HepG2 (cell line): ENCODE data around the gene WDR48. TPM values are rescaled to one million over a fixed set of nuclear protein-coding genes. Genes with fewer than 3 reads are reported as not detected.

Experiments used
- AGO2 ChIP-seq: fragments of 200-400 bp; formaldehyde crosslinking; optimal IDR thresholded peaks from 2 replicates; pipeline ENCODE3; 2017; ENCODE audit warnings: mild to moderate bottlenecking, low read depth, low read length, moderate library complexity
- CERS6 ChIP-seq: sonication (generic); formaldehyde crosslinking; IDR thresholded peaks from 2 replicates; pipeline ENCODE4 v1.5.0; 2020; ENCODE audit warnings: missing genetic modification reagents
- FOSL1 ChIP-seq: sonication (generic); formaldehyde crosslinking; IDR thresholded peaks from 2 replicates; pipeline ENCODE4 v1.9.0; 2021; ENCODE audit warnings: missing genetic modification reagents, borderline replicate concordance
- FOXJ3 ChIP-seq: sonication (generic); formaldehyde crosslinking; IDR thresholded peaks from 2 replicates; pipeline ENCODE4 v1.4.0; 2020; ENCODE audit warnings: missing genetic modification reagents, mild to moderate bottlenecking, borderline replicate concordance
- LRRFIP1 ChIP-seq: sonication (generic); formaldehyde crosslinking; conservative IDR thresholded peaks from 2 replicates; pipeline ENCODE4 v1.4.0; 2020; ENCODE audit warnings: missing genetic modification reagents
- NFAT5 ChIP-seq: sonication (generic); formaldehyde crosslinking; IDR thresholded peaks from 2 replicates; pipeline ENCODE4 v1.4.0; 2020; ENCODE audit warnings: missing genetic modification reagents
- RBM22 ChIP-seq: fragments of 200-400 bp; formaldehyde crosslinking; optimal IDR thresholded peaks from 2 replicates; pipeline ENCODE3; 2017; ENCODE audit warnings: mild to moderate bottlenecking, low read length, moderate library complexity
- REXO4 ChIP-seq: sonication (generic); formaldehyde crosslinking; IDR thresholded peaks from 2 replicates; pipeline ENCODE4 v1.8.0; 2022; ENCODE audit warnings: missing genetic modification reagents, mild to moderate bottlenecking, borderline replicate concordance
- SIX1 ChIP-seq: sonication (generic); formaldehyde crosslinking; IDR thresholded peaks from 2 replicates; pipeline ENCODE4 v1.4.0; 2020; ENCODE audit warnings: missing genetic modification reagents, borderline replicate concordance
- TCF7 ChIP-seq: sonication (generic); IDR thresholded peaks from 2 replicates; pipeline ENCODE4 v1.6.1; 2016; ENCODE audit warnings: antibody characterized with exemption, low read depth
- UBTF ChIP-seq: sonication (generic); formaldehyde crosslinking; IDR thresholded peaks from 2 replicates; pipeline ENCODE4 v1.4.0; 2020; ENCODE audit warnings: mild to moderate bottlenecking, missing genetic modification reagents
- ZNF589 ChIP-seq: sonication (generic); formaldehyde crosslinking; conservative IDR thresholded peaks from 2 replicates; pipeline ENCODE4 v1.8.0; 2022; ENCODE audit warnings: mild to moderate bottlenecking, moderate library complexity, missing genetic modification reagents
- ZSCAN25 ChIP-seq: sonication (generic); formaldehyde crosslinking; IDR thresholded peaks from 2 replicates; pipeline ENCODE4 v1.8.0; 2022; ENCODE audit warnings: mild to moderate bottlenecking, missing genetic modification reagents
- polyA plus RNA-seq, 8 experiments: library from polyadenylated mRNA; depleted of rRNA in 3 of 8; stranded (reverse) in 7 of 8; unstranded in 1 of 8; fragments of >200 nt; fragmentation: Illumina TruSeq in 4 of 8; extraction: Trizol in 4 of 8; gene quantifications; 2 replicates each; pipeline versions ENCODE4 v1.2.1 to v1.2.3, GENCODE V29; 2011 to 2016; ENCODE audit warnings: low read depth in 4 of 8, missing spikeins in 1 of 8, mixed read lengths in 1 of 8; ENCODE audit not compliant: insufficient read depth in 1 of 8
- total RNA-seq, 5 experiments: library from RNA; depleted of rRNA; stranded (reverse); fragments of >200 nt; fragmentation: Illumina TruSeq; extraction: Trizol; gene quantifications; 2 replicates each; pipeline ENCODE4 v1.2.3, GENCODE V29; 2016; ENCODE audit warnings: low read depth in 1 of 5

Gene WDR48
- total and polyA plus RNA-seq, 2 of the 13 experiments (the other 11 are each of a cell fraction or from before 2014, with no cell fraction given) = 29.2 to 31.2 TPM

- no peak for TF ChIP-seq NFAT5 (CRISPR knock-in tag)
- no peak for TF ChIP-seq FOXJ3 (CRISPR knock-in tag)
- no peak for TF ChIP-seq CERS6 (CRISPR knock-in tag)
- no peak for TF ChIP-seq UBTF (CRISPR knock-in tag)
- no peak for TF ChIP-seq ZSCAN25 (CRISPR knock-in tag)
- no peak for TF ChIP-seq REXO4 (CRISPR knock-in tag)
- TF ChIP-seq LRRFIP1 = no peak
- TF ChIP-seq ZNF589 (CRISPR knock-in tag) = no peak
- TF ChIP-seq FOSL1 = no peak
- TF ChIP-seq SIX1 (CRISPR knock-in tag) = no peak
- peak; percentile 40 for TF ChIP-seq AGO2
- no peak for TF ChIP-seq TCF7
- TF ChIP-seq RBM22 = peak; percentile 12
Observed at GRCh38 chr3:39141171-39141995, 89.6 kb downstream of the WDR48 start (continued).
